GM10266 (cell line): ENCODE measurements around the gene MSH6.

Source experiments
- DNase-seq: peaks from one replicate; pipeline ENCODE4 v3.0.0; 2012; ENCODE audit errors: extremely low spot score
- TF ChIP-seq, protein P1 (sequence below): IDR thresholded peaks from 2 replicates; pipeline ENCODE4 v1.5.1; 2012; ENCODE audit warnings: mild to moderate bottlenecking, low read depth; ENCODE audit not compliant: control insufficient read depth, insufficient read depth; ENCODE audit errors: missing control alignments

MSH6 gene

DNA sequence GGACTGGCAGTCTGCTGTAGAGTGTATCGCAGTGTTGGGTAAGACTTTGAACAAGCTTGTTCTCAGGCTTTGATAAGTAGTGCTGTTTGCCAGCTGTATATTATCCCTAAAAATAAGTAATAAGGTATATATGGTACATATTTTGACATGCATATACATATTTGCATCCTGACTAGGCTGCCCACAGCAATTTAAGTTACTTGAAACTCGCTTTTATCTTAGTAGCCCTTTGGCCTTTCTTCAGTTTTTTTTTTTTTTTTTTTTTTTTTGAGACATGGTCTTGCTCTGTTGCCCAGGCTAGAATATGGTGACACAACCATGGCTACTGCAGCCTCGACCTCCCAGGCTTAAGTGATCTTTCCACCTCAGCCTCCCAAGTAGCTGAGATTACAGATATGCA lies 18.2 kb downstream of the MSH6 start:
- TF ChIP-seq, protein P1, sequence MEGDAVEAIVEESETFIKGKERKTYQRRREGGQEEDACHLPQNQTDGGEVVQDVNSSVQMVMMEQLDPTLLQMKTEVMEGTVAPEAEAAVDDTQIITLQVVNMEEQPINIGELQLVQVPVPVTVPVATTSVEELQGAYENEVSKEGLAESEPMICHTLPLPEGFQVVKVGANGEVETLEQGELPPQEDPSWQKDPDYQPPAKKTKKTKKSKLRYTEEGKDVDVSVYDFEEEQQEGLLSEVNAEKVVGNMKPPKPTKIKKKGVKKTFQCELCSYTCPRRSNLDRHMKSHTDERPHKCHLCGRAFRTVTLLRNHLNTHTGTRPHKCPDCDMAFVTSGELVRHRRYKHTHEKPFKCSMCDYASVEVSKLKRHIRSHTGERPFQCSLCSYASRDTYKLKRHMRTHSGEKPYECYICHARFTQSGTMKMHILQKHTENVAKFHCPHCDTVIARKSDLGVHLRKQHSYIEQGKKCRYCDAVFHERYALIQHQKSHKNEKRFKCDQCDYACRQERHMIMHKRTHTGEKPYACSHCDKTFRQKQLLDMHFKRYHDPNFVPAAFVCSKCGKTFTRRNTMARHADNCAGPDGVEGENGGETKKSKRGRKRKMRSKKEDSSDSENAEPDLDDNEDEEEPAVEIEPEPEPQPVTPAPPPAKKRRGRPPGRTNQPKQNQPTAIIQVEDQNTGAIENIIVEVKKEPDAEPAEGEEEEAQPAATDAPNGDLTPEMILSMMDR, result no peak
- DNase-seq, result no peak

DNA sequence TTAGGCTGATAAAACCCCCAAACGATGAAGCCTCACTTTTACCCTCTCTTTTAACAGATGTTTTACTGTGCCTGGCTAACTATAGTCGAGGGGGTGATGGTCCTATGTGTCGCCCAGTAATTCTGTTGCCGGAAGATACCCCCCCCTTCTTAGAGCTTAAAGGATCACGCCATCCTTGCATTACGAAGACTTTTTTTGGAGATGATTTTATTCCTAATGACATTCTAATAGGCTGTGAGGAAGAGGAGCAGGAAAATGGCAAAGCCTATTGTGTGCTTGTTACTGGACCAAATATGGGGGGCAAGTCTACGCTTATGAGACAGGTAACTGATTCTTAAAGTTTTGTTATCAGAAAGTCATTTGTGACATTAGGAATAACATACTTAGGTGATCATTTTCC lies 20.4 kb downstream of the MSH6 start:
- TF ChIP-seq, protein P1, result no peak
- DNase-seq, result no peak

DNA sequence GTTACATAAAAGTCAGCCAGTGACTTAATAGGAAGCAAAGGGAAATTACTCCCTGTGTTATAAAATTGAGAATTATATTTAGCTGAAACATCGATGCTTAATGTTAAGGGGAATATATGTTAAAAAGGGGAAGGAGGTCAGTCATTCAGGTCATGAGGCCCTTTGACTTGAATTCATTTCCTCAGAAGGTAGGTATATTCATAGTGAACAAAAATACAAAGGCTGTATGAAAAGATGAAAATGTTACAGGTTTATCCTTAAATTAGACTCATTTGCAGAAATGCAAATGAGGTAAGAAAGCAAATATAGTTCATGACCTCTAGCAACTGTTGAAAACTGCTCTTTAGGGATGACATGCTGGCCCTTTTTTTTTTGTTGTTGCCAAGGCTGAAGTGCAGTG lies 20.8 kb downstream of the MSH6 start:
- TF ChIP-seq, protein P1, result no peak
- no peak for DNase-seq

DNA sequence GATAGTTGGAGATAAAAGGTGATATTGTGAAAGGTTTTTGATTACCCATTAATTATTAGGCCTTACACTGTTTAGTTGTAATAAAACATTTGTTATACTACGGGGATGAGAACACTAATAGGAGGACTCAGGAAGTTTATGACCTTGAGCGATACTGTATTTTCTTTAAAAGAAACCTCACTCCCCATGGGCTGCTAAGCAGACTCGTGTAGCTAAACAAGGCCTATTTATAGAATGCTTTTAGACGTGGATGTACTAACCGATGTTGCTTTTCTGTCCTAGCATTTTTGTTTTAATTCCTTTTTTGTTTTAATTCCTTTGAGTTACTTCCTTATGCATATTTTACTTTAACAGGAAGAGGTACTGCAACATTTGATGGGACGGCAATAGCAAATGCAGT lies 22.9 kb downstream of the MSH6 start:
- TF ChIP-seq, protein P1, result no peak
- DNase-seq, result no peak

DNA sequence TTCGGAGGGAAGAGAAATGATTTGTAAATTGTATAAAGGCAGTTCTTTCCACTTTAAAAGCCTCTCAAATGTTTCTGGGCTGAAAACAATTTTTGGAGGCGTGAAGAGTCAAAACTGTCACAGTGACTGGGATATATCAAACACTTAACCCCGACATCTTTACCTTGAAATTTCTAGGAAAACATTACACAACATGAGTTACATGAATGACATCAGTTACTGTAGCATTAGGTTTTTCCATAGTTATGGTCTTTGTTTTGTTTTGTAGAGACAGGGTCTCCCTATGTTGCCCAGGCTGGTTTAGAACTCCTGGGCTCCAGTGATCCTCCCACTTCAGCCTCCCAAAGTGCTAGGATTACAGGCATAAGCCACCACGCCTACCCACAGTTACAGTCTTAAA lies 25.7 kb downstream of the MSH6 start:
- TF ChIP-seq, protein P1, result no peak

DNA sequence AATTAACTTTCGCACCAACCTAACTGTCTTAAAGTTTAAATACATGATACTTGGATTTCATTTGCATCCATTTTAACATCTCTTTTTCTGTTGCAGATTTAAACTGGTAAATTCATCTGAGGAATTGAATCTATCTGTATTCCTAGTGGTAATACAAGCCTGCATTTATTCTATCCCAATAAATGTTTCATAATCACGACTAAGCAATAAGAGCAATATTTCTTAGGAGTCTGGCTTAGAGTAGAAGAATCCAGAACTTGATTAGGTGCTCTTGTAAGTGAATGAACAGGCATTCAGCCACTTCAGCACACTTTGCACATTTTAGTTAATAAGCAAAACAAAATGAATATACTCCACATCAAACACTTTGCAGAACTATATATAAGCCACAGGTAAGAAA lies 27.0 kb downstream of the MSH6 start:
- TF ChIP-seq, protein P1, result no peak
- DNase-seq, result no peak

More for the DNA sequence above, 25.7 kb downstream of the MSH6 start:
- no peak for DNase-seq

DNA sequence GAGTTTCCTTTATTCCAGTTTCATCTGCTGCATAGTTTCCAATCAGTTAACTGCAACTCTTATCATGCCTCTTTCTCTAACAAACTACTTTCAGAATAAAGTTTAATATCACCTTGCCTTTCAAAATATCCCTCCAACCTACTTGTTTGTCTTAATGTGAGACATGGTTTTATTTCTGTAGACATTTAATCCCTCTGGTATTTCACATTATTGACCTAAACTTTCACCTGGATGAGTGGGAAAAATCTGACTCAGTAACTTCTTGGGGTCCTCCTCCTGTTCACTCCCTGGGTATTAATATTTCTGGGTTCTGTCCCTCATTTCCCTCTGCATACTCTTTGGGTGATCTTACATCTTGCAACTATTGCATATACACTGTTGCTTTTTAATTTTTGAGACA lies 27.9 kb downstream of the MSH6 start:
- no peak for DNase-seq

More for the DNA sequence above, 27.9 kb downstream of the MSH6 start:
- TF ChIP-seq, protein P1, result no peak
